Renal cortex interstitium (tissue), 15 donors: ENCODE data around the gene DOP1A. TPM values are rescaled to one million over a fixed set of nuclear protein-coding genes. Genes with fewer than 3 reads are reported as not detected.
A peak's percentile ranks its signal among the peaks of the same experiment; 100 is the strongest.

Source experiments
- DNase-seq, 11 donors: peaks; one replicate each; pipeline ENCODE4 v3.0.0-alpha.2; 2013; ENCODE audit warnings: low read depth in 9 of 11, low spot score in 4 of 11; ENCODE audit errors: extremely low read depth in 1 of 11
- long read RNA-seq, 16 experiments: transcript quantifications; one replicate each; lab custom pipeline, GENCODE V29; 2026
- polyA plus RNA-seq, 3 donors: library from polyadenylated mRNA; unstranded; fragments of 120-200 nt; gene quantifications; one replicate each; pipeline ENCODE4 v1.2.1, GENCODE V29; 2013; ENCODE audit not compliant: insufficient read length in 3 of 3

DOP1A gene
- polyA plus RNA-seq: 10 to 100 TPM; 28.3 to 41.4 (median 38.4) TPM
- long read RNA-seq, donor 1: 0 reads
- long read RNA-seq, donor 2: 0 reads
- long read RNA-seq, donor 3: 0 reads
- long read RNA-seq, donor 4: 0 reads
- long read RNA-seq, donor 5: 0 reads
- long read RNA-seq, donor 6: 0 reads
- long read RNA-seq, donor 7, partial matches to known transcripts: 0 of 6 reads
- long read RNA-seq, donor 7, other reads (novel, unspliced or antisense): 6 of 6 reads
- long read RNA-seq, donor 8: 0 reads
- long read RNA-seq, donor 9, partial matches to known transcripts: 0 of 5 reads
- long read RNA-seq, donor 9, other reads (novel, unspliced or antisense): 5 of 5 reads
- long read RNA-seq, donor 10, partial matches to known transcripts: 0 of 5 reads
- long read RNA-seq, donor 10, other reads (novel, unspliced or antisense): 5 of 5 reads
- long read RNA-seq, donor 11, partial matches to known transcripts: 6 of 6 reads
- long read RNA-seq, donor 11, other reads (novel, unspliced or antisense): 0 of 6 reads
- long read RNA-seq, donor 12: 0 reads
- long read RNA-seq, donor 13: 0 reads
- long read RNA-seq, donor 14, partial matches to known transcripts: 0 of 5 reads
- long read RNA-seq, donor 14, other reads (novel, unspliced or antisense): 5 of 5 reads
- long read RNA-seq, donor 15: 0 reads
- long read RNA-seq, donor 16, partial matches to known transcripts: 45 of 73 reads
- long read RNA-seq, donor 16, other reads (novel, unspliced or antisense): 28 of 73 reads

GRCh38 chr6:83067448-83068439 lies at the start of gene DOP1A:
Gene DOP1A, plus strand, starts transcription at chr6:83067671. Its CDS starts 29,307 bp downstream, at chr6:83096978.
- DNase-seq: peak; percentile 79 to 92 (median 90)

DNA sequence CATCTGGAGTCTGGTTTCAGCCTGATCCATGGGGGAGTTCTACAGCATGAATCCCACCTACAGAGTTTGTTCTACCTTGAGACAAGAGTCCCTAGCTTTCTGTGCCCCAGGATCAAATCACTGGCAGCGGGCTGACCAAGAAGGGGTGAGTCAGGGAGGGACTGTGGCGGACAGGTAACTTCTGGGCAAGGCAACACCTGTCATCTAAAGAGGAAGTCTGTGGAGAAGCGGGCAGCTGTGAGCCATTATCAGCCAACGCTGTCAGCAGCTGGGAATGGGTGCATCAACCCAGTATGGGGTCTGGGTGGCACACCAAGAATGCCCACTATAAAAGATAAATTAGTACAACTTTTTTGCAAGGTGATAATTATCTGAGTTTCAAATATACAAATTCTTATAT lies 47.7 kb upstream of the DOP1A start:
- no peak for DNase-seq

GRCh38 chr6:83031689-83032088 lies 35.8 kb upstream of the DOP1A start:
- DNase-seq: no peak

DNA sequence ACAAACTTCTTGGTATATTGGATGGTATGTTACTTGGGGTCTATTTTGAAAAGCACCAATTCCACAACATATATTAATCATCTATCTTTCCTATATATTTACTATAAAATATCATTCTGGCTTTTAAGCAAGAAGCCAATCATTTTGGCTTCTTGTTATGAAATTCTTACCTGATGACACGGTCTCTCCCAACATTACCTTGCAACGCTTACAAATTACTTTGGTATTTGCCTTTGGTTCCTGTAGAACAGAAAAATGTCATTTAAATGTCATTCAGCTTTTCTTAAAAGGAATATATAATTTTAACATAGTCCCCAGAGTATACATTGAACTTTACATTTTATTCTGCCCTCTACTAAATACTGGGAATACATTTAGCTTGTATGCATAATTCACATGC lies 29.2 kb upstream of the DOP1A start:
- DNase-seq: no peak

DNA sequence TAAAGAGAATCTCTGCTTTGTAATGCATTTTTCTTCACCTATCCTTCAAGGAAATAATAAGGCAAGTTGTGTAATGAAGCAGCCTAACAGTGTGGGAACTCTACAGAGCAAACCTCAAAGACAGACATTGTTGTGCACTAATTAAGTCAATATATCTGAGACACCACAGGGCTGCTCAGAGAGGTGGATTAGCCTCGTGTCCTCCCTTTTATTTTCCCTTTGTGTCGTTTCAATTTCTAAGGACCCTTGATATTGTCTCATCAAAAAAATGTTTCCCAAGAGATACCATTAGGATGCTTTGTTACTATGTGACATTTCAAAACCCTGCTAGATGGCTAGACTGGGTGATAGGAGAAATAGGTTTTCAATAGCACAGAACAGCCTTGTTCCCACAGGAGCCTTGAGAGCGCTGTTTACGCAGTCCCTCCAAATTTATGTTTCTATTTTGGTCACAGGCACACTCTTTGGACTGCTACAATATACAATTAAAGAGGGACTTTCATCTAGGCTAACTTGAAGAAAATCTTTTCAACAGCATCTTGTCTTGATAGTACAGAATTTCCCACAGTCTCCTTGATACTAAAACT lies 24.9 kb upstream of the DOP1A start:
- no peak for DNase-seq

GRCh38 chr6:83044091-83044768 lies 23.2 kb upstream of the DOP1A start:
- DNase-seq: no peak

DNA sequence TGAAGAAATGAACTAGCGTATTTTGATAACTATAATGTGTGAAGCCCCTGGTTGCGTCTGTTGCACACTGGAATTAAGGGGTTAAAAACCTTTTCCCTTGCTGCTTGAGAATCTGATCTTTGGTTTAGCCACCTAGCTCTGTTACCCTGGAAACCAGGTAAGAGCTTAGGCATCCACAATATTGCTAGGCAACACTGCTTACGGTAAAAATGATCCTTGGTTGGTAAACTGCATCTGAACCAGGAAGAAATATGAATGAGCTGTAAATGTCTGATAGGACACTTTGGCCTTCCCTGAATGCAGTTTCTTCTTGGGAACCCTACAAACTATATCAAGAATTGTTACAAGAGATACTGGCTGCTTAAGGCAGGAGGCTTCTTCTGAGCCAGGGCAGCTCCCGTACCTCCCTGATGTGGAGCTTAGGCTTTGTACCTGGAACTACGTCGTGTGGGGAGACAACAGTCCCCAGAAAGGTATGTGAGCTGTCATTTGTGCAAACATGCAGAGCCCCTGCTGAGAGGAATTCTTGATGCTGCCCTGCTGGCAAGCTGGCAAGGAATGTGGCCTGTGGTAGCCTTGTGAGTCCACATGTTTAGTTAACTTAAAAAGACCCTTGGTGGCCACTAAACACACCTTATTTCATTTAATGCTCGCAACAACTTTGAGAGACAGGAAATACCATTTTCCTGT lies 20.3 kb upstream of the DOP1A start:
- DNase-seq: no peak

DNA sequence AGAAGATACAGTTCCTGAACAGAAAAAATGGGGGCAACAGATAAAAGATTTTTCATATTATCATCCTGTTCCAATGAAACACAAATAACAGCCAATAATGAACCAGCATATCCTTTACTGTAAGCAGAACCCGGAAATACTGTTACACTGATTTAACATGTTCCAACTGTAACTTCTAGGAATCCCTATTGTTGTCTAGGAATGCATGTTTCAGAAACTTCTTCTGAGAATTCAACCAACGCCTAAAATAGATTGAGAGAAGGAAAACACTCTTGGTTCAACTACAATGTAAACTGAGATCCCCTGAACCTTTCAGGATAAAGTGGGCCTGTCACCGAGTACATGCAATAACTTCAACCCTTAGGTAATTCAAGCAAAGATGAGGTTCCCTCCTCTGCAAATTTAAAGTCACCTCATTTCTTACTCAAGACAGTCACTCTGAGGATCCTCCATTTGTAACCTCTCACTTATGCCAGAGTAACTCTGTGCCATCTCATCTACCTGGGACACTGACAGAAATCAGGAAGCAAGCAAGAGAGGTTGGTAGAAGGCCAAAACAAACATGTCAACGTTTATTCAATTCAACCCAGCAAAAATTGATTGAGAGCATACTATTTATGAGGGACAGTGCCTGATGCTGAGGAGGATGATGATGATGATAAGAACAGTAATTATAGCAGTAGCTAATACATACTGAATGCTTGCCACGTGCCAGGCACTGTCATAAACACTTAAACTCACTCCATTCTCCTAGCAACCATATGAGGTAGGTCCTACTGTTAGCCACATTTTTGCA lies 15.9 kb upstream of the DOP1A start:
- DNase-seq: no peak

GRCh38 chr6:83053678-83054077 lies 13.8 kb upstream of the DOP1A start:
- no peak for DNase-seq

- peak in 1 of 11 donors; percentile 49 for DNase-seq
These were observed 12.0 kb upstream of the DOP1A start for GRCh38 chr6:83055366-83055964.

- peak in 2 of 11 donors; percentile 32 to 34 for DNase-seq
These were observed 9.7 kb upstream of the DOP1A start for GRCh38 chr6:83057705-83058321.

- no peak for DNase-seq
These were observed 6.3 kb upstream of the DOP1A start for GRCh38 chr6:83061190-83061589.

DNA sequence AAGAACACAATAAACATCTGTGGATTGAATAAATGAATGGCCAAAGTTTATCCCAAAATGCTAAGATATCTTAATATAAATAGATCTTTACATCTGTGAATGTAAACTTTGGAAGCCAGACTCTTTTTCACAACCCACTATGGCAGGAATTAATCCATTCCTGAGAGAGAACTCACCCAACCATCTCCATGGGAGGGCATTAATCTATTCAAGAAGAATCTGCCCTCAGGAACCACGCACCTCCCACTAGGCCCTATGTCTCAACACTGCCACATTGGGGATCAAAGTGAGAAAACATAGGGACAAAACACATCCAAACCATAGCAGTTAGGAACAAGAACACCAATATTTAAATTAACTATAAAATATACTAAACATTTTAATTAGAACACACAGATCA lies 5.2 kb upstream of the DOP1A start:
- DNase-seq: no peak

DNA sequence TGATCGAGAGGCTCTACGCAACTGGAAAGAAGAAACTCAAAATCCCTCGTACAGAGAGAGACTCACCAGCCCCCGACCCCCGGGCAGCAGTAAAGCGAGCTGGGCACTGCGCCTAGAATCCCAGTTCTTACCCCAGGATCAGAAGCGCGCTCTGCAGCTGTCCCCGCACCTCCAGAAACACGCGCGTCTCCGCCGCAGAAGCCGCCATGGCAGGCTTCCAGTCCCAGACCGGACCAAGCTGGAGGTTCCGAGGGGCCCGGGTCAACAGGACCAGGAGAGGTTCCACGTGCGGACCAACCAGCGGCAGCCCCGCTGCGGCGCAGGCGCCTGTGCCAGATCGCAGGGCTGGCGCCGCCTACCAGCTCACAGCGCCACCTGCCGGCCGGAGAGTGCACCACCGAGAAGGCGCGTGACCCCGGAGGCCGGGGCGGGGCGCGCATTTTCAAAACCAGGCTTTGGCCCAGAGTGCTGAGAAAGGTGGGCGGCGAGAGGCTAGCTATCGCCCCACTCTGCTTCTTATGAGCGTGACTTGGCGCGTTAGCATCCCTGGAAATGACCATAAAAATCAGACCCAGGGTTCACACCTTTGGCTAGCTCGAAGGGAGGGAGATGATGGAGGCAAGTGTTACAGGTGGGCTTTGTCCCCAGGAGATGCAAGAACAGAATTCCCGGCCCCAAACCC lies 1.8 kb upstream of the DOP1A start, which contains the start of gene UBE3D:
Gene UBE3D, minus strand, starts transcription at position 331 of the 682 bp plus-strand sequence. Its CDS starts 123 bp downstream, at position 208.
- peak in 10 of 11 donors; percentile 70 to 85 (median 81) for DNase-seq

GRCh38 chr6:83068616-83069015 lies 1.1 kb downstream of the DOP1A start:
- DNase-seq: no peak
